SK-N-SH treated with all-trans-retinoic acid at 6 μM for 48 hours (cell line): ENCODE results near the gene PPM1K.
"Not testable (repeated sequence)": the region's sequence is repeated elsewhere in the genome, so short reads cannot be mapped to it uniquely, and the experiment has no call there.

Experiments
- ATAC-seq: fragments of 200-7000 bp; cut with Tn5 transposase; 3 replicates; pipeline ENCODE4 v1.9.1; 2020; ENCODE audit warnings: mild to moderate bottlenecking, moderate library complexity
- ARNTL ChIP-seq: fragments of 450-650 bp; formaldehyde crosslinking; IDR thresholded peaks from 2 replicates; pipeline ENCODE4 v1.5.0; 2020; ENCODE audit warnings: low read depth, mild to moderate bottlenecking, moderate library complexity, borderline replicate concordance
- BACH2 ChIP-seq: fragments of 250-450 bp; sonication (Bioruptor Pico); IDR thresholded peaks from 2 replicates; pipeline ENCODE4 v1.9.0; 2021; ENCODE audit warnings: mild to moderate bottlenecking, borderline replicate concordance
- CREB5 ChIP-seq: fragments of 250-450 bp; sonication (Bioruptor Pico); IDR thresholded peaks from 2 replicates; pipeline ENCODE4 v1.5.1; 2020; ENCODE audit warnings: low read depth, mild to moderate bottlenecking, moderate library complexity
- ESRRG ChIP-seq: fragments of 250-450 bp; sonication (Bioruptor Pico); IDR thresholded peaks from 2 replicates; pipeline ENCODE4 v1.6.1; 2021; ENCODE audit warnings: mild to moderate bottlenecking
- GLIS3 ChIP-seq: fragments of 250-450 bp; sonication (Bioruptor Pico); IDR thresholded peaks from 2 replicates; pipeline ENCODE4 v1.5.0; 2020; ENCODE audit warnings: mild to moderate bottlenecking, moderate library complexity
- ISL1 ChIP-seq: fragments of 250-450 bp; sonication (Bioruptor Pico); IDR thresholded peaks from 2 replicates; pipeline ENCODE4 v2.1.2; 2022; ENCODE audit warnings: mild to moderate bottlenecking, moderate library complexity
- OSR1 ChIP-seq: fragments of 250-450 bp; sonication (Bioruptor Pico); IDR thresholded peaks from 2 replicates; pipeline ENCODE4 v1.8.0; 2022; ENCODE audit warnings: moderate library complexity, mild to moderate bottlenecking, inconsistent platforms
- PATZ1 ChIP-seq: fragments of 250-450 bp; sonication (Bioruptor Pico); IDR thresholded peaks from 2 replicates; pipeline ENCODE4 v1.8.0; 2020; ENCODE audit warnings: mild to moderate bottlenecking, moderate library complexity, borderline replicate concordance
- POU6F1 ChIP-seq: fragments of 250-450 bp; sonication (Bioruptor Pico); IDR thresholded peaks from 2 replicates; pipeline ENCODE4 v1.8.0; 2021; ENCODE audit warnings: low read depth, mild to moderate bottlenecking, moderate library complexity, borderline replicate concordance
- PPARA ChIP-seq: fragments of 250-450 bp; sonication (Bioruptor Pico); IDR thresholded peaks from 2 replicates; pipeline ENCODE4 v1.5.0; 2020; ENCODE audit warnings: mild to moderate bottlenecking, borderline replicate concordance
- RARB ChIP-seq: fragments of 250-450 bp; sonication (Bioruptor Pico); IDR thresholded peaks from 2 replicates; pipeline ENCODE4 v1.8.0; 2021; ENCODE audit warnings: mild to moderate bottlenecking, moderate library complexity
- TCF4 ChIP-seq: fragments of 250-450 bp; sonication (Bioruptor Pico); IDR thresholded peaks from 2 replicates; pipeline ENCODE4 v1.8.0; 2021; ENCODE audit warnings: mild to moderate bottlenecking, moderate library complexity, borderline replicate concordance
- TOX ChIP-seq: fragments of 250-450 bp; sonication (Bioruptor Pico); IDR thresholded peaks from 2 replicates; pipeline ENCODE4 v1.8.0; 2021; ENCODE audit warnings: mild to moderate bottlenecking, moderate library complexity, borderline replicate concordance
- TSHZ2 ChIP-seq: fragments of 250-450 bp; sonication (Bioruptor Pico); IDR thresholded peaks from 2 replicates; pipeline ENCODE4 v1.5.0; 2020; ENCODE audit warnings: mild to moderate bottlenecking, moderate library complexity
- ZC3H10 ChIP-seq: fragments of 250-450 bp; sonication (Bioruptor Pico); IDR thresholded peaks from 2 replicates; pipeline ENCODE4 v1.5.1; 2021; ENCODE audit warnings: mild to moderate bottlenecking, moderate library complexity
- ZFP3 ChIP-seq: fragments of 250-450 bp; sonication (Bioruptor Pico); IDR thresholded peaks from 2 replicates; pipeline ENCODE4 v1.5.0; 2020; ENCODE audit warnings: mild to moderate bottlenecking, moderate library complexity
- ZFP30 ChIP-seq: fragments of 450-650 bp; formaldehyde crosslinking; IDR thresholded peaks from 2 replicates; pipeline ENCODE4 v1.5.0; 2022; ENCODE audit warnings: mild to moderate bottlenecking, moderate library complexity
- ZNF565 ChIP-seq: fragments of 450-650 bp; formaldehyde crosslinking; conservative IDR thresholded peaks from 2 replicates; pipeline ENCODE4 v1.5.0; 2020; ENCODE audit warnings: low read depth, mild to moderate bottlenecking, moderate library complexity
- ZNF8 ChIP-seq: fragments of 450-650 bp; formaldehyde crosslinking; IDR thresholded peaks from 2 replicates; pipeline ENCODE4 v1.5.0; 2020; ENCODE audit warnings: mild to moderate bottlenecking, moderate library complexity

PPM1K gene

GRCh38 chr4:88318751-88319350 is 34.5 kb upstream of the PPM1K start (continued):
- TF ChIP-seq TSHZ2 (CRISPR knock-in tag), result no peak
- no peak for TF ChIP-seq ZFP3 (CRISPR knock-in tag)
- no peak for TF ChIP-seq GLIS3 (CRISPR knock-in tag)
- TF ChIP-seq ESRRG (CRISPR knock-in tag), result no peak
- no peak for TF ChIP-seq ZNF8
- no peak for TF ChIP-seq TCF4 (CRISPR knock-in tag)

GRCh38 chr4:88315460-88316017 is 31.2 kb upstream of the PPM1K start:
- no peak for ATAC-seq
- TF ChIP-seq PATZ1 (CRISPR knock-in tag) (no peak), CREB5 (no peak), ZNF8 (no peak), PPARA (CRISPR knock-in tag) (no peak), OSR1 (CRISPR knock-in tag) (no peak), ZFP30 (no peak), ESRRG (CRISPR knock-in tag) (no peak), ISL1 (CRISPR knock-in tag) (no peak), BACH2 (no peak), TSHZ2 (CRISPR knock-in tag) (no peak), TOX (no peak), ZFP3 (CRISPR knock-in tag) (no peak), POU6F1 (CRISPR knock-in tag) (no peak), RARB (CRISPR knock-in tag) (no peak), ZNF565 (CRISPR knock-in tag) (no peak)

- ATAC-seq, result not testable (repeated sequence)
Observed at GRCh38 chr4:88313088-88313624, 28.8 kb upstream of the PPM1K start.

GRCh38 chr4:88308587-88308986 is 24.2 kb upstream of the PPM1K start:
- TF ChIP-seq ZFP3 (CRISPR knock-in tag) (no peak), ZC3H10 (CRISPR knock-in tag) (no peak), PPARA (CRISPR knock-in tag) (no peak), ARNTL (CRISPR knock-in tag) (no peak), TSHZ2 (CRISPR knock-in tag) (no peak), ESRRG (CRISPR knock-in tag) (no peak), GLIS3 (CRISPR knock-in tag) (no peak)

More at GRCh38 chr4:88308587-88308986, 24.2 kb upstream of the PPM1K start:
- no peak for ATAC-seq
